GM19438 (cell line): ENCODE data around the gene PAIP2.
A peak's percentile ranks its signal among the peaks of the same experiment; 100 is the strongest.
"Not testable (repeated sequence)": the region's sequence is repeated elsewhere in the genome, so short reads cannot be mapped to it uniquely, and the experiment has no call there.

Source experiments
- ATAC-seq: cut with Tn5 transposase; IDR thresholded peaks from one replicate; pipeline ENCODE4 v1.9.1; 2021; ENCODE audit warnings: low read depth; ENCODE audit not compliant: unreplicated experiment

PAIP2 gene

DNA sequence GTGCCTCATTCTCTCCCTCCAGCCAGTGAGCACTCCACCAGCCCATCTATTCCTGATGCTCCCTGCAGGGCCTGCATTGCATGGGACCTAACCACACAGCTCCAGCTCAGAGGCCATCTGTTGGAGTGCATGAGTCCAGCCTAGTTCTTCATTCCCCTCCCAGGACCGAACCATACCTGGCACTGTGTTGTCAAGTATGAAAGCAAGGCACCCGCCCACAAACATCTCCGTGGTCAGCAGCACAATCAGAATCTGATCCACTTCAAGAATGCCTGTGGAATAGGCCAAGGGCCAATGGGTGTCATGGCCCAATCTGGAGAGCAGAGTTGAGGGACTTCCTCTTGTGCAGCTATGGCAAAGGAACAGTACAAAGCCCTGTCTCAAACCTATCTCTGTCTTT lies 35.6 kb downstream of the PAIP2 start:
- ATAC-seq, result no peak

DNA sequence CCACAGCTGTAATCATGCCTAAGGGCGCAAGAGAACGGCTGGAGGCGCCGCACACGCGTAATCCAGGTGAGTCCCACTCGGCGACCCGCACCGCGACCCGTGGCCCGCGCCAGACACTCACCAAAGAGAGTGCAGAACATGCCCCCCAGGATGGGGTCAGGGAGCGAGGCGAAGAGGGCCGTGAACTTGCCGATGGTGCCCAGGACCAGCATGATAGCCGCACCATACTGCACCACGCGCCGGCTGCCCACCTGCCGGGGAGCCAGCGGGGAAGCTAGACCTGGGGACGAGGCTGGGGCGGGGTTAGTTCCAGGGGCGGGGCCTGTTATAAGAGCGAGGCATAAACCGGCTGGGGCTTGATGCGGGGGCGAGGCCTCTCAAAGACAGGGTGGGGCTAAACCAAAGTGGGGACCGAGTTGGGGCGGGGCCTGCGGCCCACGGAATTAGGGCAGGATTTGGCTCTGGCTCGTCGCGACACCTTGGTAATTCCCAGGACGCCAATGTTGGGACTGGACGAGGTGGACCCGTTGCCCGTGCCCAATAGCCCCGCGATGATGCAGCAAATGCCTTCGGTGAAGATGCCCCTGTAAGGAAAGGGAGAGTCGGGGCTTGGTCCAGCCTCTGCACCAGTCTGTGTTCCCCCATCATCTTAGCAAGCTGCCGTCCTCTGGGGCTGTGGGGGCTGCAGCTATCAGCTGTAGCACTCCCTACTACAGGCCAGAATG lies 36.6 kb downstream of the PAIP2 start:
- ATAC-seq, result no peak

DNA sequence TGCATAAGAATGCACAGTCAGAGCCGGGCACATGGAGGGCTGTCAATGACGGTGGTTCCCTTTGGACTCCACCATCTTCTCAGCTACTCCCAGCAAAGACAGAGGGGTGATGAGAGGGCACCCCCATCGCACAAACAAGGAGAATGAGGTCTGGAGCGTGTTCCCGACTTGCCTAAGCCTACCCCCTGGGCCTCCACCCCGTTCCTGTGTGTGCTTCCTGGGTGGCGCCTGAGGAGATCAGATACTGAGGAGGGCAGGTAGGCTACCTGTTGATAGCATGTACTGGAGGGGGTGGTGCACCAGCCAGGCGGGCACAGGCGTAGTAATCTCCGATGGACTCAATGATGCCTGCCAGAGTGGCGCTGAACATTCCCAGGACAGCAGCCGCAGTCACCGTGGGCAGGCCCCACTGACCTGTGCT lies 37.3 kb downstream of the PAIP2 start:
- ATAC-seq, result no peak

DNA sequence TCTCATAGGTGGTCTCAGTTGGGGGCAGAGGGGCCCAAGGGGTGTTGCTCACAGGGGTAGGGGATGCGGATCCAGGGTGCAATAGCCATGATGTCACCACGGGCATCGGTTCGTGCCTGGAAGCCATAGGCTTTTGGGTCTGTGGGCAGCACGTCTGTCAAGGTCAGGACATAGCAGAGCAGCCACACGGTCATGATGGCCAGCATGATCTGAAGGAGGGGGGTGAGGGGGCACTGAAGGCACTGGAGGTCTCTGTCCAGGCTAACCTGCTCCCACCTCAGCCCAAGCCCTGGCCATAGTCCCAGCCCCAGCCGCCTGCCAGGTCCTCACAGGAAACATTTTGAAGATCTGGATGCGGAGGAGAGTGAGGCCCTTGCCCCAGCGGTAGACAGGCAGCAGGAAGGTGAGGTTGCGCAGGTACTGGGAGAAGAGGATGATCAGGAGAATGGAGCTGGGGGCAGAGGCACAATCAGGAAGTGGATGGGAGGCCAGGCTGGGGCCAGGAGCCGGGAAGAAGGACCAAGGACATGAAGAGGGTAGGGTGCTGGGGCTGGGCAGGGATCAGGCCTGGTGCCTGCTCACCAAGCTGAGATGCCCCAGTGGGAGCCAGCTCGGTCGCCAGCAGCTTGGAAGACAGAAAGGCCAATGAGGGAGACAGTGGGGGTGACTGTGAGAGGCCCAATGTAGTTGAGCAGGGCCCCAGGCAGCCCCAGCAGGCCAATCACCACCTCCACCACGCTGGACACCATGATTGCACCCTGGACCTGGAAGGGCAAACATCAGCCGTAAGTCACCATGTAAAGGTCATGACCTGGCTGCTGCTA lies 38.2 kb downstream of the PAIP2 start:
- ATAC-seq, result no peak

DNA sequence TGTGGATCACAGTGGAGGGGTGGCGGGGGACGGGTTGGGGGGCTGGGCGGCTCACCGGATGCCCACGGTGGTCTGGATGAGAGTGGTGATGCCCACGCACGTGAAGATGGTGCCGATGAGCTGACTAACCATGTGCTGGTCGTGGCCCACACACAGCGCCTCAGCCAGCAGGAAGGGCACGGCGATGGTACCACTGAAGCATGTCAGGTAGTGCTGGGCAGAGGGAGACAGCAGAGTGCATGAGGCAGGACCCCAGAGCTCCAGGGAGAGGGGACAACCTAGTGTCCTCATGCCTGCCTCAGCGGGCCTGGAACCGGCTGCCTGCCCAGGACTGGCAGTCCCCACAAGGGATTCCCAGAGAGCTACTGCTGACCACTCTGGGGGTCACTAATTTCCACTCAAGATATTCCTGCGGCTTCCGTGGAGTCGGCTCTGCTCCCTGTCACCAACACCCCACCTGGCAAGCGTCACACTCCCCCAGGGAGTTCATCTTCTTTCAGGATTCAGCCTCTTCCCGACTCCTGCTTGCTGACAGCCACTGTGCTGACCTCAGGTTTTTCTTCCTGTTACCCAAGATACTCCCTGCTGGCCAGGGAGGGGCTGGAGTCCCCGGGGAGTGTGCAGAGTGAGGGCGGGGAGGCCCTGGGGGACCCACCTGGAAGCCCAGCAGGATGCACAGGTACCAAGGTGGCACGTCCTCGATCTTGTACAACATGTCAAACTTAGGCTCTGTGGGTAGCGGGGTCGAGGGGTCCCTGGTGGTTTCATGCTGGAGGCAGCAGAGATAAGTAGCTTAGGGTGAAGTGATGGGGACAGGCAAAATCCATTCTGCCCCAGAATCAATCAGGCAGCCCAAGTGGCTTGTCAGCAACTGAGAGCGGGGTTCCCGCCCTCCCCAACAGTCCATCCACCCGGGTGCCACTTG lies 40.4 kb downstream of the PAIP2 start:
- ATAC-seq, result no peak

DNA sequence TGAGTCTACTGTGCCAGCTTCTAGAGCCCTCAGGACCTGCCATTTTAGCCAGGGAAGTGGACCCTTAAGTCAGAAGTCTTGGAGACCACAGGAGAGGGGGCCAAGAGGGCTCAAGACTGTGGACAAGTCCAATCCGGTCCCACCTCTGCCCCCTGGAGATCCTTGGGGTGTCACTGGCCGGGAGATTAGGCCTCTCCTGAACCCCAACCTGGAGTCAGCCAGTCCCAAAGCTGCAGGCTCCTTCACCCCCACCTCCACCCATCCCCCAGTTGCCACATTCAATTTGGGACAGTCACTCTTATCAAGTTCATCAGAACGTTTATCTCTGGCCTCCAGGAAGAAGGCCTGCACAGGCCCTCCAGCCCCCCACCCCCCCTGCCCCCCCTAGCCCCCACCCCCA lies 41.2 kb downstream of the PAIP2 start:
- ATAC-seq, result no peak

DNA sequence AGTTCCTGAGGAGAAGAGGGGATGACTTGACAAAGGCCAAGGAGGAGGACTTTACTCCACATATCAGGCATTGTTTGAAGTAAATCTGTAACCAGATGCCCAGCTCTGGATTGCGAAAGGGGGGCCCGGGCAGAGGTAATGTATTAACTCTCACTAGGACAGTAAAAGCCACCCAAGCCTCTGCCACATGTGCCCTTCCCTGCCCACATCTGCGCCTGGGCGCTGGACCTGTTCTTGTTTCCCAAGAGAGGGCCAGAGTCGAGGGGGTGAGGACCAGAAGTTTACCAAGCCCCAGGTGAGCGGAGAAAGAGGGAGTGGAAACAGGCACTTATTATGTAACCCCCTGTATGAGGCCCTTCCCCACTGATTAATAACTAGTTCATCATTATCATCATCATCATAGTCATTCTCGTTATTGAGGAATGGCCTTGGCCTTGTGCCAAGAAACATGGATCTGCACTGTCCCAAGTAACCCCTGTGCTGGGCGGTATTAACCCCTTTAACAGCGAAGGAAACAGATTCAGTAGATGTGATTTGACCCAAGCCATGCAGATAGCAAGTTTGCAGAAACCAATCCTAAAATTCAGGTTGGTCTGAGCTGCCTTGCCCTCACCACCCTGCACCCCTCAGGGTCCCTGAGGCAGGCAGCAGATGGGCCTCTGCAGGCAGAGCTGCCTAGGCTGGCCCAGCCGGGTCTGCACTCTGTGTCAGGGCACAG lies 41.8 kb downstream of the PAIP2 start, which contains the start of gene SLC23A1:
Gene SLC23A1, minus strand, starts transcription at position 23 of the 718 bp plus-strand sequence. CDS start 44 bp downstream, outside the sequence.
- no peak for ATAC-seq

DNA sequence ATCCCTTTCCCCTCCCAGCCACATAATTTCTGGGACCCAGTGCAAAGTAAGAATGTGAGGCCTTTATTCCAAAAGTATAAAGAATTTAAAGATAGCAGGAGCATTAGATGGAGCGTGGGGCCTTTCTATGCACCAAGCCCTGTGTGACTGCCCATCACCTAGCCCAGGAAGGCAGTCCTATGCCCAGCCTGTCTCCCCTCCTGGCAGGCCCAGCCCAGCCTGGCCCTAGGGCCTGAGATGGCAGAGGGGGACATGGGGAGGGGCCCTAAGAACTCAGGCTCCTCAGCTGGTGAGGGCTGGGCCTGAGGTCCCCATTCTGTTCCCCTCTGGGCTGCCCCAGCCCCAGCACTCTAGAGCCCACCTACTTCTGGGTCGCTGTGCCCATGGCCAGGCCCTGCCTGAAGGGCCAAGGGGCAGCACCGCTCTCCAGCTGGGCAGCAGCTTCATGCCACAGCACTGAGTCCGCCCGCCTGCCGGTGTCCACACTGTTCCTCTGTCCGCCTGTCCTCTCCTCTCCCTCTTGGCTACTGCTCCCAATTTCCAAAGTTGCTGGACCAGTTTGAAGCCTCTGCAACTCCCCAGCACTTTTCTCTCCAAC lies 42.4 kb downstream of the PAIP2 start:
- no peak for ATAC-seq

DNA sequence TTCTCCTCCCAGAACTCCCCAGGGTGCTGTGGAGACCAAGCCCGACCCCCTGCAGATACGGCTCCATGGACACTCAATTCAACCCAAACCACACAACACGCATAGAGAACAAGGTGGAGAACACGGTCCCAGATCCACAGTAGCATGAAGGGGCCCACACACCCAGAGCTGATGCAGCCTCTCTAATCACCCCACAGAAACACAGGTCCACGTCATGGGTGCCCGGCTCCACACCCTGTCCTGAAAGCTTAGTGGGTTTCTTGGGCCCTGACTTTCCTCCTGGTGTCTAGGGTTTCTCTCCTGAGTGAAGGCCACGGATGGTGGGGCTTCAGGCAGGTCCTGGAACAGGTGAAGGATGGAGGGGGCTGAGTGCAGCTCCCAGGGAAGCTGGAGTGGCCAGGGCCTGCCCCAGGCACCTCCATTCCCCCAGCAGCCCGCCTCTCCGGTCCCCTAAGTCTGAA lies 43.0 kb downstream of the PAIP2 start:
- ATAC-seq, result no peak

DNA sequence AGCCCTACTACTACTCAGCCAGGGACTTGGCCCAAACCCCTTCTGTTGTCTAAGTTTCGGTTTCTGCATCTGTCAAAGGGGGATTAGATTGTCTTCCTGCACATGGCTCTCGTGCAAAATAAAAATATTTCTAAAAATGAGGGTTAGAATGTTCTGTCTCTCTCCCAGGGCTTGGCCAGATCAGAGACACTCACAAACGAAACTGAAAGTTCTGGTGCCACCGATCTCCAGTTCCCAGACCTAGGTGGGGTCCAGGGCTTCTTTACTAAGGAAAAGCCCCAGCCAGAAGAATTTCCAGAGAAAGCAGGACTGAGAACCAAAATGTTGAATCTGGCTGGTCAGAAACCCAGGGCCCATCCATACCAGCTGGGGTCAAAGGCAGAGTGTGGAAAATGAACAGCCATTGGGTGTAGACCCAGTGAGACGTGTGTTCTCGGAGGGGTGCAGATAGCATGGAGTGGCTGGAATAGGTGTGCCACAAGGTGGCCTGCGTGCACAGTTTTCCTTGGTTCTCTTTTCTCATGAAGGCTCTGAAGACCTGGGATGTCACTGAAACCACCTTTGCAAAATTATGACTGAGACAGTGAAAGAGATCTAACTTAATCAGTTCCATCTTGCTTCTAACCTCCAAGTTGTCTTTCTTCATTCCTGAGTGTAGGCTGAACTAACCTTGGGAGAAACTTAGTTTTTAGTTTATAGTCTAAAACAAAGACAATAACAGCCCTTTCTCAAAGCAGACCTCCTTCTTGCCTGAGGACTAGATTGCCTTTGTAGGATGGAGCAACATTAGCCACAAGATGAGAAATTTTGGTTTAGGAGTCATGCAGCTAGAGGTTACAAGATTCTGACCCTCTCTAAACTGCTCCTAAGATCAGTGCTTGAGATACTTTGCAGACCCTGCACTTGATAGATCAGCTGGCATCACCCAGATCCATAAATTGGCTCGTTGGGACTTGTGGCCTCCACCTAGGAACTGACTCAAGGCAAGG lies 43.7 kb downstream of the PAIP2 start:
- peak; percentile 25 for ATAC-seq

DNA sequence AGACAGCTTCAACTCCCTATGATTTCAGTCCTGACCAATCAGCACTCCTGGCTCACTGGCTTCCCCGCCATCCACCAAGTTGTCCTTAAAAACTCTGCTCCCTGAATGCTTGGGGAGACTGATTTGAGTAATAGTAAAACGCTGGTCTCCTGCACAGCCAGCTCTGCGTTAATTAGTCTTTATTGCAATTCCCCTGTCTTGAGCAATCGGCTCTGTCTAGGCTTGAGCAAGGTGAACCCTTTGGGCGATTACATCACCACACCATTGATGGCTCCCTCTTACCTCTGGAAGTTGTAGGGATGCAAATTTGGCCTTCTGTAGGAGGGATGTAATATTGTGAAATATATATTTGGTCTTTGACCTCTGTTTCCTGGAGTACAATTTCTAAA lies 44.4 kb downstream of the PAIP2 start:
- no peak for ATAC-seq

DNA sequence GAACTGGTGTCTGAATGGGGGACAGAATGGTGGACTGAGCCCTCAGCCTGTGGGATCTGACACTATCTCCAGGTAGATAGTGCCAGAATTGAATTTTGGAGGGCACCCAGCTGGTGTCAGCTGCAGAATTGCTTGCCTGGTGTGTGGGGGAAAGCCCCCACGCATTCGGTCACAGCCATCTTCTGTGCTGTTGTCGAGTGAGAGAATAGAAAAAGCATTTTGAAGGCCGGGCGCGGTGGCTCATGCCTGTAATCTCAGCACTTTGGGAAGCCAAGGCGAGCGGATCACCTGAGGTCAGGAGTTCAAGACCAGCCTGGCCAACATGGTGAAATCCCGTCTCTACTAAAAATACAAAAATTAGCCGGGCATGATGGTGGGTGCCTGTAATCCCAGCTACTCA lies 45.3 kb downstream of the PAIP2 start:
- ATAC-seq, result not testable (repeated sequence)

DNA sequence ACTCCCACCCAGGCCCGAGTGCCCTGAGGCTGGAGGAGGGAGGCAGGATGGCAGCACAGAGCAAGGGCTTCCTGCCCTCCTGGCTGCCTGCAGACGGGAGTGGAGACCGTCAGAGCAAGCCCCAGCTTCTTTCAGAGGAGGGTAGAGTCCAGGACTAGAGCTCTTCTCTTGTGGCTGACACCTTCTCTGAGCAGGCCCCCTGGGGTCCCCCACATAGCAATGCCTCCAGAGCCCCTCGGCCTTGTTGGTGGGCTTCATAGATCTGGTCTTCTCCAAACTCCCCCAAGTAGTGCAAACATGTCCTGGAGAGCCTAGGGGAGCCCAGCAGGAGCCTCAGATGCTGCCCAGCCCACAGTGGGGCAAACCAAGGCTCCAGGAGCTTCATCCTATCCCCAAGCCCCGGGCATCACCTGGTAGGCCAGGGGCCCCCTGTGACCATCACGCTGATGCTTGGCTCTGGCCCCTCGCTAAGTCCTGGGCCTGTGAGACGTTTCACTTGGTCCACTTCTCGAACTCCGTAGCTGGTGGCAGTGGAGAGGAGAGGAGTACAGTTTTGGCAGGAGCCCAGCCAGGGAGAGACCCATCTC lies 46.0 kb downstream of the PAIP2 start:
- no peak for ATAC-seq

DNA sequence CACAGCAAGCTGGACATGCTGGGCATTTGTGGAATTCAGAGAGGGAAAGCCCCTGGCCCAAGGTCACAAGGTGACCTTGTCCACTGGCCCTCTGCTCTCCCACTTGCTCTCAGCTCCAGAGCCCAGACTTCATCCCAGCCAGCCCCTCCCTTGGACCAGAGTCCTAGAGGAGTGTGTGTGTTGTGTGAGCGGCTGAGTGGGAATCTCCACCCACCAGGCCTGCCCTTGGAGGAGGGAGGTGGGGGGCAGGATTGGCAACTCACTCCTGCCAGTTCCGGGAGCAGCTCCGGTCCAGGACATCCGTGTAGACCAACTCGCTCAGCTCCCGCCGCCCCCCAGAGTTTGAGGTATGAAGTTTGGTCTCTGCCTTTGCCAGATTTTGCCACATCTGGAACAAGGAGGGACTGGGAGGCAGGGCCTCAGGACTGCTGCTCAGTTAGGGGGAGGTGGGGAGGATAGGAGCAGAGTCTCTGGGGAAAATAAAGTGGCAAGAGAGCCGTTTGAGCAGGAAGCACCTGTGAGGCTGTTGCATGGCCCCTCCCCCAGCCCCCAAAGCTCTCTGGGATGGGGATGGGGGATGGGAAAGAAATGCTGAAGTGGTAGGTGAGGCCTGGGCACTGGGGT lies 46.7 kb downstream of the PAIP2 start:
- ATAC-seq, result no peak

DNA sequence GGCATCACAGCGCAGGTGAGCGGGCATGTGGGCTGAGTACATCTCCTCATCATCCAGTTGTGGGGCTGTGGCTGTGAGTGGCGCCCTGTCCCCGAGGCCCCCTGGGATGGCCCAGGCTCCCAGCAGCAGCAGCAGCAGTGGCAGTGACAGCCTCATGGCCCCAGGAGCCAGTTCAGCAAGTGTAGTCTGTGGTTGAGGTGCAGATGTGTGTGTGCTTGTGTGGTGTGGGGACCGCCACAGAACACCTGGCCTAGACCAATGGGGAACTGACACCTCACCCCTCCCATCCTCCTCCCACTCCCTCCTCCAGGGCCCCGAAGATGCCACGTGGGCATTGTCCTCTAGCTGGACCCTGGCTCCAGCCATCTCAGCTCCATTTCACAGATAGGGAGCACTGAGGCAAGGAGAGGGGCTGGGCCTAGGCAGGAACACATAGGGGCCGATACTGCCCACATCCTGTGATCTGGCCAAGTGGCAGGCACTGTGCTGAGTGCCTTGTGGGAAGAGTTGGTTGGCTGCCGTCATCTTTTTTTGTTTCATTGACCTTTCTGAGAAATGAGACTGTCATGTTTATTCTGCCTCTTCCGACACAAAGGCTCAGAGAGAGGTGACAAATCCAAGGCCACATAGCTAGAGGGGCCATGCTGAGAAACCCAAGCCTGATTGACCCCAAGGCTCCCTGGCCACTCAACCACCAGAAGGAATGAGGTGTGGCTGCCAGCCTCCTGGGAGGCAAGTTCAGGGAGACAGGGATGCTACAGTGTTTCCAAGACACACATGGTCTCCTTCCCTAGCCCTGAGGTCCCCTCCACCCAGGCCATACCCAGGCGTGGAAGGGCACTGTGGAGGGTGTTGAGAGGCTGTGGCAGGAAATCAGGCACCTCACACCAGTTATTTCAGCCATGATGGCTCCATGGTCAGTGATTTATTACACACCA lies 48.3 kb downstream of the PAIP2 start, which contains the start of gene MZB1:
Gene MZB1, minus strand, starts transcription at position 213 of the 938 bp plus-strand sequence. Its CDS starts 57 bp downstream, at position 156.
- peak; percentile 25 for ATAC-seq
